ENCODE results near the gene GM2A. TPM values are rescaled to one million over a fixed set of nuclear protein-coding genes. Genes with fewer than 3 reads are reported as not detected.

The GM2A gene
- total RNA-seq, 1 experiment from 2014 or later = 36.2 TPM

DNA sequence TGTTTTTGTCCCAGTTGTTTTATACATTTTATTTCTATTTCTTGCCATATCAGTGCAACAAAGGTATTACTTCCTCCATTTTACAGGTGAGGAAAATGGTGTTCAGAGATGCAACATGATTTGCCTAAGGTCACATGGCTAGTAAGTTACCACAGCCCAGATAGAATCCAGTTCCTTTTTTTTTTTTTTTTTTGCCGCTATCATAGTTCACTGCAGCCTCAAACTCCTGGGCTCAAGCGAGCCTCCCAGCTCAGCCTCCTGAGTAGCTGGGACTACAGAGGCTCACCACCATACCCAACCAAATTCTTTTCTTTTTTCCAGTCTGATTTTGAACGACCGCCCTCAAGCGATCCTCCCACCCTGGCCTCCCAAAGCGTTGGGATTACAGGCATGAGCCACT lies 28.6 kb upstream of the GM2A start:
- no peak overlapping the region for H3K27ac Mint-ChIP-seq
- no peak for ATAC-seq
- CTCF ChIA-PET = interaction anchor here (0.9 to 3.2 kb wide), 16 partner anchors 10 to 223 kb away, joined by 3 to 41 read pairs (median 5); partner anchors contain the start of genes GM2A and SLC36A1

DNA sequence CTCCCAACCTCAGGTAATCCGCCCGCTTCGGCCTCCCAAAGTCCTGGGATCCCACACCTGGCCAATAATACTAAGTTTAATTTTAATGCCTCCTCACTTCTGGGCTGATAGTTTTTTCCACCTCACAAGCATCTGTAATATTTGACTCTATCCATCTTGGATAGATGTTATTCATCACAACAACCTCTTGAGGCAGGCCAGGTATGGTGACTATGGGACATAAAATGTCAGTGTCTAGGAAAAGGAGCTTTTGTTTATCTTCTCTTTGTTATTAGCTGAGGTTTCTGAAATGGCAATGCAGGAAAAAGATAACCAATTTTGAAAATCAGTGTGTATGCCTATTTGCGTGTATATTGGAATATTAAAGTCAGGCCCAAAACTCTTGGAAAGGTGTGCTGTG lies 27.9 kb upstream of the GM2A start:
- Mint-ChIP-seq H3K9me3 (0 out of 2 replicates have a peak, but pooled peaks cover 4% of the 10 kb centered on the region), H3K27ac (peak overlapping the region; percentile 47; the same call in 1 of the 2 replicates), H3K36me3 (no peaks in the 10 kb centered on the region), H3K4me1 (peaks cover 25% of the 10 kb centered on the region), H3K27me3 (ENCODE audit: low read depth) (no peaks in the 10 kb centered on the region; the same call in 1 of the 2 replicates), H3K4me3 (no peak overlapping the region)
- ChIA-PET POLR2A (no interaction called here), CTCF (interaction anchor here (0.6 to 2.1 kb wide), 5 partner anchors 11 to 57 kb away, joined by 3 to 13 read pairs (median 5); partner anchors contain the start of gene GM2A)
- DNase-seq (ENCODE audit: low spot score) = no peak
- ATAC-seq = no peak
- TF ChIP-seq, protein P1, sequence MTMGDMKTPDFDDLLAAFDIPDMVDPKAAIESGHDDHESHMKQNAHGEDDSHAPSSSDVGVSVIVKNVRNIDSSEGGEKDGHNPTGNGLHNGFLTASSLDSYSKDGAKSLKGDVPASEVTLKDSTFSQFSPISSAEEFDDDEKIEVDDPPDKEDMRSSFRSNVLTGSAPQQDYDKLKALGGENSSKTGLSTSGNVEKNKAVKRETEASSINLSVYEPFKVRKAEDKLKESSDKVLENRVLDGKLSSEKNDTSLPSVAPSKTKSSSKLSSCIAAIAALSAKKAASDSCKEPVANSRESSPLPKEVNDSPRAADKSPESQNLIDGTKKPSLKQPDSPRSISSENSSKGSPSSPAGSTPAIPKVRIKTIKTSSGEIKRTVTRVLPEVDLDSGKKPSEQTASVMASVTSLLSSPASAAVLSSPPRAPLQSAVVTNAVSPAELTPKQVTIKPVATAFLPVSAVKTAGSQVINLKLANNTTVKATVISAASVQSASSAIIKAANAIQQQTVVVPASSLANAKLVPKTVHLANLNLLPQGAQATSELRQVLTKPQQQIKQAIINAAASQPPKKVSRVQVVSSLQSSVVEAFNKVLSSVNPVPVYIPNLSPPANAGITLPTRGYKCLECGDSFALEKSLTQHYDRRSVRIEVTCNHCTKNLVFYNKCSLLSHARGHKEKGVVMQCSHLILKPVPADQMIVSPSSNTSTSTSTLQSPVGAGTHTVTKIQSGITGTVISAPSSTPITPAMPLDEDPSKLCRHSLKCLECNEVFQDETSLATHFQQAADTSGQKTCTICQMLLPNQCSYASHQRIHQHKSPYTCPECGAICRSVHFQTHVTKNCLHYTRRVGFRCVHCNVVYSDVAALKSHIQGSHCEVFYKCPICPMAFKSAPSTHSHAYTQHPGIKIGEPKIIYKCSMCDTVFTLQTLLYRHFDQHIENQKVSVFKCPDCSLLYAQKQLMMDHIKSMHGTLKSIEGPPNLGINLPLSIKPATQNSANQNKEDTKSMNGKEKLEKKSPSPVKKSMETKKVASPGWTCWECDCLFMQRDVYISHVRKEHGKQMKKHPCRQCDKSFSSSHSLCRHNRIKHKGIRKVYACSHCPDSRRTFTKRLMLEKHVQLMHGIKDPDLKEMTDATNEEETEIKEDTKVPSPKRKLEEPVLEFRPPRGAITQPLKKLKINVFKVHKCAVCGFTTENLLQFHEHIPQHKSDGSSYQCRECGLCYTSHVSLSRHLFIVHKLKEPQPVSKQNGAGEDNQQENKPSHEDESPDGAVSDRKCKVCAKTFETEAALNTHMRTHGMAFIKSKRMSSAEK (CRISPR knock-in tag; IDR thresholded peaks at IDR 0.05; ENCODE audit: borderline replicate concordance) = no peak
- TF ChIP-seq, protein P2, sequence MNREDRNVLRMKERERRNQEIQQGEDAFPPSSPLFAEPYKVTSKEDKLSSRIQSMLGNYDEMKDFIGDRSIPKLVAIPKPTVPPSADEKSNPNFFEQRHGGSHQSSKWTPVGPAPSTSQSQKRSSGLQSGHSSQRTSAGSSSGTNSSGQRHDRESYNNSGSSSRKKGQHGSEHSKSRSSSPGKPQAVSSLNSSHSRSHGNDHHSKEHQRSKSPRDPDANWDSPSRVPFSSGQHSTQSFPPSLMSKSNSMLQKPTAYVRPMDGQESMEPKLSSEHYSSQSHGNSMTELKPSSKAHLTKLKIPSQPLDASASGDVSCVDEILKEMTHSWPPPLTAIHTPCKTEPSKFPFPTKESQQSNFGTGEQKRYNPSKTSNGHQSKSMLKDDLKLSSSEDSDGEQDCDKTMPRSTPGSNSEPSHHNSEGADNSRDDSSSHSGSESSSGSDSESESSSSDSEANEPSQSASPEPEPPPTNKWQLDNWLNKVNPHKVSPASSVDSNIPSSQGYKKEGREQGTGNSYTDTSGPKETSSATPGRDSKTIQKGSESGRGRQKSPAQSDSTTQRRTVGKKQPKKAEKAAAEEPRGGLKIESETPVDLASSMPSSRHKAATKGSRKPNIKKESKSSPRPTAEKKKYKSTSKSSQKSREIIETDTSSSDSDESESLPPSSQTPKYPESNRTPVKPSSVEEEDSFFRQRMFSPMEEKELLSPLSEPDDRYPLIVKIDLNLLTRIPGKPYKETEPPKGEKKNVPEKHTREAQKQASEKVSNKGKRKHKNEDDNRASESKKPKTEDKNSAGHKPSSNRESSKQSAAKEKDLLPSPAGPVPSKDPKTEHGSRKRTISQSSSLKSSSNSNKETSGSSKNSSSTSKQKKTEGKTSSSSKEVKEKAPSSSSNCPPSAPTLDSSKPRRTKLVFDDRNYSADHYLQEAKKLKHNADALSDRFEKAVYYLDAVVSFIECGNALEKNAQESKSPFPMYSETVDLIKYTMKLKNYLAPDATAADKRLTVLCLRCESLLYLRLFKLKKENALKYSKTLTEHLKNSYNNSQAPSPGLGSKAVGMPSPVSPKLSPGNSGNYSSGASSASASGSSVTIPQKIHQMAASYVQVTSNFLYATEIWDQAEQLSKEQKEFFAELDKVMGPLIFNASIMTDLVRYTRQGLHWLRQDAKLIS (CRISPR knock-in tag; IDR thresholded peaks at IDR 0.05; ENCODE audit: borderline replicate concordance) = no peak
- no peak for TF ChIP-seq NFYB (CRISPR knock-in tag; conservative IDR thresholded peaks at IDR 0.05; ENCODE audit: low read depth)

More for the DNA sequence above, 28.6 kb upstream of the GM2A start:
- Mint-ChIP-seq H3K9me3 (0 out of 2 replicates have a peak, but pooled peaks cover 4% of the 10 kb centered on the region), H3K4me3 (peak overlapping the region; percentile 78), H3K36me3 (no peaks in the 10 kb centered on the region), H3K27me3 (ENCODE audit: low read depth) (no peaks in the 10 kb centered on the region; the same call in 1 of the 2 replicates), H3K4me1 (peaks cover 25% of the 10 kb centered on the region)
- POLR2A ChIA-PET = interaction anchor here (0.7 to 2.1 kb wide), 5 partner anchors 11 to 109 kb away, joined by 3 to 22 read pairs (median 6); partner anchors contain the start of gene GM2A
- TF ChIP-seq IRF2 (CRISPR knock-in tag; IDR thresholded peaks at IDR 0.05; ENCODE audit: borderline replicate concordance, low read depth) = no peak
- no peak for TF ChIP-seq FOXK1 (CRISPR knock-in tag; IDR thresholded peaks at IDR 0.05)
- TF ChIP-seq, protein P3, sequence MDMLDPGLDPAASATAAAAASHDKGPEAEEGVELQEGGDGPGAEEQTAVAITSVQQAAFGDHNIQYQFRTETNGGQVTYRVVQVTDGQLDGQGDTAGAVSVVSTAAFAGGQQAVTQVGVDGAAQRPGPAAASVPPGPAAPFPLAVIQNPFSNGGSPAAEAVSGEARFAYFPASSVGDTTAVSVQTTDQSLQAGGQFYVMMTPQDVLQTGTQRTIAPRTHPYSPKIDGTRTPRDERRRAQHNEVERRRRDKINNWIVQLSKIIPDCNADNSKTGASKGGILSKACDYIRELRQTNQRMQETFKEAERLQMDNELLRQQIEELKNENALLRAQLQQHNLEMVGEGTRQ (CRISPR knock-in tag; IDR thresholded peaks at IDR 0.05) = no peak
- TF ChIP-seq, protein P4, sequence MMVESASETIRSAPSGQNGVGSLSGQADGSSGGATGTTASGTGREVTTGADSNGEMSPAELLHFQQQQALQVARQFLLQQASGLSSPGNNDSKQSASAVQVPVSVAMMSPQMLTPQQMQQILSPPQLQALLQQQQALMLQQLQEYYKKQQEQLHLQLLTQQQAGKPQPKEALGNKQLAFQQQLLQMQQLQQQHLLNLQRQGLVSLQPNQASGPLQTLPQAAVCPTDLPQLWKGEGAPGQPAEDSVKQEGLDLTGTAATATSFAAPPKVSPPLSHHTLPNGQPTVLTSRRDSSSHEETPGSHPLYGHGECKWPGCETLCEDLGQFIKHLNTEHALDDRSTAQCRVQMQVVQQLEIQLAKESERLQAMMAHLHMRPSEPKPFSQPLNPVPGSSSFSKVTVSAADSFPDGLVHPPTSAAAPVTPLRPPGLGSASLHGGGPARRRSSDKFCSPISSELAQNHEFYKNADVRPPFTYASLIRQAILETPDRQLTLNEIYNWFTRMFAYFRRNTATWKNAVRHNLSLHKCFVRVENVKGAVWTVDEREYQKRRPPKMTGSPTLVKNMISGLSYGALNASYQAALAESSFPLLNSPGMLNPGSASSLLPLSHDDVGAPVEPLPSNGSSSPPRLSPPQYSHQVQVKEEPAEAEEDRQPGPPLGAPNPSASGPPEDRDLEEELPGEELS (CRISPR knock-in tag; IDR thresholded peaks at IDR 0.05) = no peak
- TF ChIP-seq HMGA2 (CRISPR knock-in tag; IDR thresholded peaks at IDR 0.05) = no peak
- TF ChIP-seq CREM (CRISPR knock-in tag; IDR thresholded peaks at IDR 0.05) = no peak
- TF ChIP-seq MYBL2 (CRISPR knock-in tag; IDR thresholded peaks at IDR 0.05) = no peak
- TF ChIP-seq, protein P5, sequence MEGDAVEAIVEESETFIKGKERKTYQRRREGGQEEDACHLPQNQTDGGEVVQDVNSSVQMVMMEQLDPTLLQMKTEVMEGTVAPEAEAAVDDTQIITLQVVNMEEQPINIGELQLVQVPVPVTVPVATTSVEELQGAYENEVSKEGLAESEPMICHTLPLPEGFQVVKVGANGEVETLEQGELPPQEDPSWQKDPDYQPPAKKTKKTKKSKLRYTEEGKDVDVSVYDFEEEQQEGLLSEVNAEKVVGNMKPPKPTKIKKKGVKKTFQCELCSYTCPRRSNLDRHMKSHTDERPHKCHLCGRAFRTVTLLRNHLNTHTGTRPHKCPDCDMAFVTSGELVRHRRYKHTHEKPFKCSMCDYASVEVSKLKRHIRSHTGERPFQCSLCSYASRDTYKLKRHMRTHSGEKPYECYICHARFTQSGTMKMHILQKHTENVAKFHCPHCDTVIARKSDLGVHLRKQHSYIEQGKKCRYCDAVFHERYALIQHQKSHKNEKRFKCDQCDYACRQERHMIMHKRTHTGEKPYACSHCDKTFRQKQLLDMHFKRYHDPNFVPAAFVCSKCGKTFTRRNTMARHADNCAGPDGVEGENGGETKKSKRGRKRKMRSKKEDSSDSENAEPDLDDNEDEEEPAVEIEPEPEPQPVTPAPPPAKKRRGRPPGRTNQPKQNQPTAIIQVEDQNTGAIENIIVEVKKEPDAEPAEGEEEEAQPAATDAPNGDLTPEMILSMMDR (IDR thresholded peaks at IDR 0.05) = no peak
- TF ChIP-seq FOXP1 (CRISPR knock-in tag; IDR thresholded peaks at IDR 0.05; ENCODE audit: borderline replicate concordance) = no peak
- TF ChIP-seq, protein P6, sequence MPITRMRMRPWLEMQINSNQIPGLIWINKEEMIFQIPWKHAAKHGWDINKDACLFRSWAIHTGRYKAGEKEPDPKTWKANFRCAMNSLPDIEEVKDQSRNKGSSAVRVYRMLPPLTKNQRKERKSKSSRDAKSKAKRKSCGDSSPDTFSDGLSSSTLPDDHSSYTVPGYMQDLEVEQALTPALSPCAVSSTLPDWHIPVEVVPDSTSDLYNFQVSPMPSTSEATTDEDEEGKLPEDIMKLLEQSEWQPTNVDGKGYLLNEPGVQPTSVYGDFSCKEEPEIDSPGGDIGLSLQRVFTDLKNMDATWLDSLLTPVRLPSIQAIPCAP (CRISPR knock-in tag; IDR thresholded peaks at IDR 0.05) = no peak
- TF ChIP-seq, protein P7, sequence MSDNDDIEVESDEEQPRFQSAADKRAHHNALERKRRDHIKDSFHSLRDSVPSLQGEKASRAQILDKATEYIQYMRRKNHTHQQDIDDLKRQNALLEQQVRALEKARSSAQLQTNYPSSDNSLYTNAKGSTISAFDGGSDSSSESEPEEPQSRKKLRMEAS (CRISPR knock-in tag; IDR thresholded peaks at IDR 0.05) = no peak
- TF ChIP-seq NR2C2 (CRISPR knock-in tag; IDR thresholded peaks at IDR 0.05) = no peak
- TF ChIP-seq ZNF138 (CRISPR knock-in tag; conservative IDR thresholded peaks at IDR 0.05) = no peak
- no peak for TF ChIP-seq SMAD4 (CRISPR knock-in tag; IDR thresholded peaks at IDR 0.05)
- TF ChIP-seq TP53 (CRISPR knock-in tag; IDR thresholded peaks at IDR 0.05) = no peak
- TF ChIP-seq ETV6 (CRISPR knock-in tag; IDR thresholded peaks at IDR 0.05) = no peak
- no peak for TF ChIP-seq NFYB (CRISPR knock-in tag; conservative IDR thresholded peaks at IDR 0.05; ENCODE audit: low read depth)
- TF ChIP-seq, protein P8, sequence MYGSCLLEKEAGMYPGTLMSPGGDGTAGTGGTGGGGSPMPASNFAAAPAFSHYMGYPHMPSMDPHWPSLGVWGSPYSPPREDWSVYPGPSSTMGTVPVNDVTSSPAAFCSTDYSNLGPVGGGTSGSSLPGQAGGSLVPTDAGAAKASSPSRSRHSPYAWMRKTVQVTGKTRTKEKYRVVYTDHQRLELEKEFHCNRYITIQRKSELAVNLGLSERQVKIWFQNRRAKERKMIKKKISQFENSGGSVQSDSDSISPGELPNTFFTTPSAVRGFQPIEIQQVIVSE (CRISPR knock-in tag; IDR thresholded peaks at IDR 0.05; ENCODE audit: borderline replicate concordance) = no peak
- no peak for DNase-seq (ENCODE audit: low spot score)
